ENCODE results near the gene ZC3H4.

The ZC3H4 gene

DNA sequence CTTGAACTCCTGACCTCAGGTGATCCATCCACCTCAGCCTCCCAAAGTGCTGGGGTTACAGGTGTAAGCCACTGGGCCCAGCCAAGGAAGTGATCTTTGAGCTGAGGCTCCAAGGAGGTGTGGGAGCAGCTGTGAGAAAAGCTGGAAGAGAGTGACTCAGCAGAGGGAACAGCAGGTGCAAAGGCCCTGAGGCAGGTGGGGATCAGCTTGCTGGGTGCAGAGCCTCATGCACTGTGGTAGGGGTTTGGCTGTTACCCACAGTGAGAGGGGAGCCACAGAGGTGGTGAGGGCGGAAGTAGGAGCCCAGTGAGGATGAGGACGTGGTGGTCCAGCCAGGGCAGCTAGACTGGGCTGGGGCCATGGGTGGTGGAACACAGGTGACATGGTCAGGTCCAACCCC, 87.4 kb downstream of the ZC3H4 start:
- no peak for TF ChIP-seq CTCF (IDR thresholded peaks at IDR 0.05; ENCODE audit: control insufficient read depth, insufficient read depth, low read depth, low read length, missing control alignments)
- no peak for DNase-seq (ENCODE audit: low read depth)

DNA sequence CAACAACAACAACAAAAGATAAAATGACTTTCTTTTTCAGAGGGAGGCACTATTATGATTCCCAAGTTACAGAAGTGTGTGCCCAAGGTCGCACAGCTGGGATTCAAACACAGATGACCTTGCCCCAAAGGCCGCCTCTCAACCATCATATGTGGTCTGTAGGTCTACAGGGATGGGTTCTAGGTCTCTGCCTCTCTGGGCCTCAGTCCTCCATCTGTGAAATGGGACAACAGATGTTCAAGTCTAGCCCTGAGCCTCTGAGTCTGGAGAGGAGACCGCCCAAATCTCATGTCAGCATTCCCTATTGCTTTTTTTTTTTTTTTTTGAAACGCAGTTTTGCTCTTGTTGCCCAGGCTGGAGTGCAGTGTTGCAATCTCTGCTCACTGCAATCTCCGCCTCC, 89.1 kb downstream of the ZC3H4 start:
- no peak for TF ChIP-seq CTCF (IDR thresholded peaks at IDR 0.05; ENCODE audit: control insufficient read depth, insufficient read depth, low read depth, low read length, missing control alignments)
- DNase-seq (ENCODE audit: low read depth) = no peak
- no peak overlapping the region for H3K4me3 ChIP-seq (ENCODE audit: control insufficient read depth, low read depth, low read length)

More for the DNA sequence above, 87.4 kb downstream of the ZC3H4 start:
- no peak overlapping the region for H3K4me3 ChIP-seq (ENCODE audit: control insufficient read depth, low read depth, low read length)

DNA sequence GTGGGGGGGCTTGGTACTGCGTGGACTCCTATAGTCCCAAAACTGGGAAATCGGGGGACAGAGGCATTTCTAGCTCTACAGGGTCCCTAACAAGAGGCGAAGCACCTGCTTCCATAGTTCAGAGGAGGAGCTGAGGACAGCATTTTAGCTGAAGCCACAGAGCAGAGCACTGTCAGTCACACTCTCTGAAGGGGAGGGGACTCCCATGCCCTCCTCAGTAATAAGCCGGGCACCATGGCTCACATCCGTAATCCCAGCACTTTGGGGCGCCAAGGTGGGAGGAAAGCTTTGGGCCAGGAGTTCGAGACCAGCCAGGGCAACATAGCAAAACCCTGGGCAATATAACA, 90.2 kb downstream of the ZC3H4 start:
- no peak overlapping the region for H3K4me3 ChIP-seq (ENCODE audit: control insufficient read depth, low read depth, low read length)
- no peak for DNase-seq (ENCODE audit: low read depth)
- TF ChIP-seq CTCF (IDR thresholded peaks at IDR 0.05; ENCODE audit: control insufficient read depth, insufficient read depth, low read depth, low read length, missing control alignments) = no peak

- no peak overlapping the region for H3K4me3 ChIP-seq (ENCODE audit: control insufficient read depth, low read depth, low read length)
- DNase-seq (ENCODE audit: low read depth) = no peak
- TF ChIP-seq CTCF (IDR thresholded peaks at IDR 0.05; ENCODE audit: control insufficient read depth, insufficient read depth, low read depth, low read length, missing control alignments) = no peak
Measured at GRCh38 chr19:47022541-47023447, 90.8 kb downstream of the ZC3H4 start.

DNA sequence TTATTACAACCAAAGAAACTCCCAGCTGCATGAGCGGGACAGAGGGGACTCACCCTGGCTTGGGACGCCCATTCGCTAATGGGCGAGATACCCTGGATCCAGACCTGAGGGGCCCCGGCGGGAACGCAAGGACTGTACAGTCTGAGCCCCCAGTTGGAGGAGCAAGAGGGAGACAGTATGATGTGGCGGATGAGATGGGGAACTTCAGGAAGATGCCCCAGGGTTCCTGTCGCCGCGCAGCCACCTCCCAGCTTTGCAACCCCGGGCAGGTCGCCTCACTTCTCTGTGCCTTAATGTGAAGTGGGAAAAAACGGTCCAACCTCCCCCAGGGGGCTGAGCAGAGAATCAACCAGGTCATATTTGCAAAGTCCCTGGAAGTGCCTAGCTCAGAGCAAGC, 91.4 kb downstream of the ZC3H4 start:
- no peak overlapping the region for H3K4me3 ChIP-seq (ENCODE audit: control insufficient read depth, low read depth, low read length)
- TF ChIP-seq CTCF (IDR thresholded peaks at IDR 0.05; ENCODE audit: control insufficient read depth, insufficient read depth, low read depth, low read length, missing control alignments) = no peak
- DNase-seq (ENCODE audit: low read depth) = no peak

DNA sequence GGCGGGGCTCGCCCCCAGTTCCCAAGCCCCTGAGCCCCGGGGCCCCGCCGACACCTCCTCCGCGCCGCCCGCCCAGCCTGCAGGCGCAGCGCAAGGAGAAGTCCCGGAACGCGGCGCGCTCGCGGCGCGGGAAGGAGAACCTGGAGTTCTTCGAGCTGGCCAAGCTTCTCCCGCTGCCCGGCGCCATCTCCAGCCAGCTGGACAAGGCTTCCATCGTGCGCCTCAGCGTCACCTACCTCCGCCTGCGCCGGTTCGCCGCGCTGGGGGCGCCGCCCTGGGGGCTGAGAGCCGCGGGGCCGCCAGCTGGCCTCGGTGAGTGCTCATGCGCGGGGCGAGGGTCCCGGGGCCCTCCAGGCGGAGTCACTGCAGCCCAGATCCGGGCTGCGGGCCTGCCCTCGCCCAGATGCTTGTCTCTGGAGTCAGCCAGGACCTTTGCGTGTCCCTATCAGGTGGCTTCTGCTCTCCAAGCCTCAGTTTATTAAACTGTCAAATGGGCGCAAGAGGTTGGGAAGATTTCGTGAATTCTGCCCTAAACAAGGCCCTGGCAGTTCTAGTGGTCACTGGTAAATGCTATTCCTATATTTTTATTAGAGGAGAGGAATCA, 91.9 kb downstream of the ZC3H4 start:
- peak overlapping the region; percentile 46 for H3K4me3 ChIP-seq (ENCODE audit: control insufficient read depth, low read depth, low read length)
- no peak for DNase-seq (ENCODE audit: low read depth)
- no peak for TF ChIP-seq CTCF (IDR thresholded peaks at IDR 0.05; ENCODE audit: control insufficient read depth, insufficient read depth, low read depth, low read length, missing control alignments)

Data from AG09309 (cell line).